Right ventricle myocardium superior (tissue), 1 donor: ENCODE results near the gene HIPK1. TPM values are rescaled to one million over a fixed set of nuclear protein-coding genes. Genes with fewer than 3 reads are reported as not detected.
"Not testable (repeated sequence)": the region's sequence is repeated elsewhere in the genome, so short reads cannot be mapped to it uniquely, and the experiment has no call there.

Experiments used
- ATAC-seq: fragments of 200-7000 bp; cut with Tn5 transposase; one replicate; pipeline ENCODE4 v1.9.1; 2020; ENCODE audit warnings: mild to moderate bottlenecking; ENCODE audit not compliant: poor library complexity
- DNase-seq: peaks from one replicate; pipeline ENCODE4 v3.0.0-alpha.2; 2020
- intact Hi-C: fragments of 100-400 bp; cut with DNase I; formaldehyde crosslinking; loops from one replicate; pipeline ENCODE4 v1.11.2; 2022
- total RNA-seq: library from RNA; stranded (reverse); fragmentation: NEBNext Ultra II Directional; extraction: Animal tissue kit (Norgen Biotek cat#: 25700); gene quantifications from one replicate; pipeline ENCODE4 v1.2.1, GENCODE V29; 2021
- donor health status: DM: no; HTN: yes; CAD: no; lungs with severe emphysema.

The HIPK1 gene
- total RNA-seq, 1 donor from 2014 or later: 52.4 TPM

- intact Hi-C loops: no loop called here
- ATAC-seq (no peak), DNase-seq (no peak)
Measured at GRCh38 chr1:113998361-113998760, 69.2 kb downstream of the HIPK1 start.

DNA sequence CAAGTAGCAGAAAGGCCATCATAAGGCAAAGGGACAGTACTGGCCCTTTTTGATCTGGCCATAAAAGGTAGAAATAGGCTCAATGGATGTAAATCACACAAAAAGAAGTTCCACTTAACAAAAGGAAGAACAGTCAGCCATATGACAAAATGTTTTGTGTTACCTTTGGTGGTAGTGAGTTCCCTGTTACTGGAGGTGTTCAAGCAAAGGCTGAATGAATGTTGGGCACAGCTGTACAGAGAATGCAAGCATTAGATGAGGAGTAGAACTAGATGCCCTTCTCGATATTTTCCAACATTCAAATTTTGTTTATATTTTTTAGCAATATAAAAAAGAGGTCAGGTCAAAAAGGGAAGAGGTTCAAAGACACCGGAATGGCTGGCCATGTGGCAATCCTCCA, 70.1 kb downstream of the HIPK1 start:
- intact Hi-C loops: no loop called here
- ATAC-seq (no peak), DNase-seq (no peak)

DNA sequence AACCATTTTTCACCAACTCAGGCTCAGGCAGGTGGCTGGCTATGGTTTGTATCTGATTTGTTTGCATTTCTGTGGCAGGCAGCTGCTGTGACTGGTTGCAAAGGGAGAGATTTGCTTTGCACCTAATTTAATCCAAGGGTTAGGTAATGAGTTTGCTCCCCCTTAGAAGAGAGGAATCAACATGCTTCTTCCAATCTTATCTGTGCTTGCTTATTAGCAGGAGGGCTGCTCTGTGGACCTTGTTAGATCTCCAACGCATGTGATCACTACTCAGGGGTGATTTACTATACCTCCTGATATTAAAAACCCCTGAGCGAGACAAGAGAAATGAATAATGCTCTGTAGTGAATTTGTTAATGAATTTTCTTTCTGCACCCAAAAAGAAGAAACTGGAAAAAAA, 70.7 kb downstream of the HIPK1 start:
- intact Hi-C loops: no loop called here
- DNase-seq (no peak), ATAC-seq (no peak)

DNA sequence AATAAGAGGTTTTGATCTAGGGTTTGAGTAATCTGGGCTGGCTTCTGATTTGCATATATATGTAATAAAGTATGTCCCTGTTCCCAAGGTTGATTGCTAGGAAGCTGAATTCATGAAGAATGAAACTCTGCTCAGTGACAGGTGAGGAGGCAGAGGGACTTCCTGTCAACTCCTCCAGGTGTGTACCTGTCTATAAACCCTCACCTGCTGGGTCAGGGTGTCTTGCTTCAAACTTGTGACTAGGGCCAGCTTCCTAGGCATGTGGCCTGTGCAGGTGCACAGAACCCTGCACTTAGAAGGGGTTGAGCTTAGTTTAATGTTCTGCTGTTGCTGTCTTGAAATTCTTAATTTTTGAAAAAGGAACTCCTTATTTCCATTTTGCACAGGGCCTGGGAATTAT, 71.3 kb downstream of the HIPK1 start:
- intact Hi-C loops: no loop called here
- ATAC-seq (no peak), DNase-seq (no peak)

DNA sequence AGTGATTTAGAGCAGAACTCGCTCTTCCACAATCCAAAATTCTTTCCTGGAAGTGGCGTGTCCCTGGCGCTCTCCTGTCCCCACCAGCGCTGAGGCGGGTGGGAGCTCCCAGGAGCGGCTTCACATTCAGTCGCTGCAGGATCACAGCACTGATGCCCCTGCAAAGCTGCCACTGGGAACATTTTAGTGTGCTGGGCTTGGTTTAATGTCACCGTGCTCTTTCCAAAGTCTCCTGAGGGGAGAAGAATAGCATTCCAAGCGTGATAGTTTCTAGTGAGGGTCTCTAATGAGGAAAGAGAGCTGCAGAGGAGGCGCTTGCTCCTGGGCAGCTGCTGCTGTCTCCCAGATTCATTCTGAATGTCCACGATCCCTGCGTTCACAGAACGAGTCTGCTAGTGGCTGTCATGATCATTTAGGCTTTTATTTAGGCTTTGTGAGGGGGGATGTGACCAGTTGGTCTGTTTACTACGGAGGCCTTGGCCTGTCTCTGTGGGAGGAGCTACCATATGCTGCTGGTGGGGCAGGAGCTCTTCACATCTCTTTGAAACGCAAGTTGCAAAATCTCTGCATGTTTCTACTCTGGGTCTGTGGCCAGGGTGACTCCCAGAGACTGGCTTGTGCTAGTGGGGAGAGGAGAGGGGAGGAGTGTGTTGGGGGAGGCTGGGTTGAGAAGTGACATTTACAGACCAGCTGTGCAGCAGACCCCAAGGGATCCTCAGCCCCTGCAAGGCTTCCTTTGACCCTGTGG, 73.5 kb downstream of the HIPK1 start:
- ATAC-seq (peak; percentile 74), DNase-seq (no peak)
- intact Hi-C loops: no loop called here

GRCh38 chr1:114003431-114003830, 74.3 kb downstream of the HIPK1 start:
- ATAC-seq (peak; percentile 10), DNase-seq (no peak)
- intact Hi-C loops: no loop called here

- intact Hi-C loops, ATAC-seq, DNase-seq: not testable (repeated sequence)
Measured at GRCh38 chr1:114006825-114007224, 77.7 kb downstream of the HIPK1 start.

DNA sequence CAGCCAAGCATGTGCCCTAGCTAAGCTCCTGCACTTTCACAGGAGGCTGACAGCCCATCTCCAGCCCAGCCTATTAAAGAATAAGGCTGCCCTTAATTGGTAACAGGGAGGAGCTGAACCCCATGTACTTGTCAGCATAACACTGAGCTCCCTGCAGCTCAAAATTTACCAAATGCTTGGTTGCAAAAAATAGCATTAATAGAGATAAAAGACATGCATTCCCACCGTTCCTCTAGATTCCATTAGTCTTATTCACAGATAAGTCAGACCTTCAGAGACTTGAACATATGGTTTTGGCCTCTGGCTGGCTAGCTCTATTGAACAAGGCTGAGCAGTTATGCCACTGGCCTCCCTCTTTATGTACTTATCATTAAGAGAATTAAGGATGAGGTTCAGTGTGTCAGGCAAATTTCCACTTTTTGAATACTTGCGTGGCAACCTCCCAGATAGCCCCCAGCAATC, 79.4 kb downstream of the HIPK1 start:
- intact Hi-C loops: no loop called here
- DNase-seq (no peak), ATAC-seq (no peak)

GRCh38 chr1:114008993-114009392, 79.9 kb downstream of the HIPK1 start:
- DNase-seq (no peak), ATAC-seq (no peak)
- intact Hi-C loops: no loop called here

GRCh38 chr1:114009393-114009792, 80.3 kb downstream of the HIPK1 start:
- ATAC-seq (no peak), DNase-seq (no peak)
- intact Hi-C loops: no loop called here

DNA sequence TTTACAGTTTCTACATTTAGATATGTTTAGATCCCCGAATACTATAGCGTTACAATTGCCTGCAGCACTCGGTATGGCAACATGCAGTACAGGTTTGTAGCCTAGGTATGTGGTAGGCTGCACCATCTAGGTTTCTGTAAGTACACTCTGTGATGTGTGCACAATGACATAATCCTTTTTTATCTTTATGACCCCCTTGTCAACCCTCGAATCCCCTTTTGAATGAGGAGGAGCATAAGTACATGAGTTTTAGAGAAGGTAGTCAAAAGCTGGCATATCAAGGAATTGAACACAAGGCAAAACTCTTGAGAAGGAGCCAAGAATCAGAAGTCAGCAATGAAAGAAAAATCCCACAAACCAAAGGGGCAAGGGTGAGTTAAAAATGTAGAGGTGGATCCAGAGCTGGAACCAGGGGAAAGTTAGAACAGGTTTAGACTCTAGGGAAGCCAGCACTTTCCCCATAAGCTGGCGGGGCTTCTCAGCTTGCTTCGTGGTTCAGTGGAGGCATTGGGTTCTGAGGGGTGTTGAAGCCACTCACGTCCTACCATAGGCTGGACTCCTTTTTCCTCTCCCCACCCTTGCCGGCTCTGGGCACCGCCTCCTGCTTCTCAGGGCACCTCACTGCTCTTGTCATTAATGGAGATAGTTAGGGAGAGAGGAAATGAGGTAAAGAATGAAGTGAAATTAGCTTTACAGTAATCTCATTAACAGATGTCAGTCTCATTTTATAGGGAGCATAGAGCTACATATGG, 81.5 kb downstream of the HIPK1 start:
- intact Hi-C loops: no loop called here
- DNase-seq: no peak
- no peak for ATAC-seq

- intact Hi-C loops: no loop called here
- DNase-seq (no peak), ATAC-seq (no peak)
Measured at GRCh38 chr1:114011796-114012195, 82.7 kb downstream of the HIPK1 start.

DNA sequence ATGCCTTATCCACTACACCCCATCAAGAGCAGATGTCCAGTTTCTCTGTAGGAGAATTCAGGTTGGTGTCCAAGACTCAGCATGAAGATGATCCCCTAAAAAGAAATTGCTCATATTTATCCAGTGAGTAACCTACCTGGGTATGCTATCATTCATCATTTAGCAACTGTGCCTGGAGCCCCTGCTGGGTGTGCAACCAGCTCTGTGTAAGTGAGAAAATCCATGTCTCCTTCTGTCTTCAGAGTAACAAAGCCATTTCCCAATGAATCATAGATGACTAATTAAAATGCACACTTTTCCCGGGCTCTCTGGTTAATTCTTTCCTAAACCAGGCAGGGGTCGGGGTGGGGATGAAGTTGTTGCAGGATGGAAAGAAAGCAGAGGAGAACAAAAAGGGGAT, 86.0 kb downstream of the HIPK1 start:
- intact Hi-C loops: no loop called here
- DNase-seq (no peak), ATAC-seq (no peak)

DNA sequence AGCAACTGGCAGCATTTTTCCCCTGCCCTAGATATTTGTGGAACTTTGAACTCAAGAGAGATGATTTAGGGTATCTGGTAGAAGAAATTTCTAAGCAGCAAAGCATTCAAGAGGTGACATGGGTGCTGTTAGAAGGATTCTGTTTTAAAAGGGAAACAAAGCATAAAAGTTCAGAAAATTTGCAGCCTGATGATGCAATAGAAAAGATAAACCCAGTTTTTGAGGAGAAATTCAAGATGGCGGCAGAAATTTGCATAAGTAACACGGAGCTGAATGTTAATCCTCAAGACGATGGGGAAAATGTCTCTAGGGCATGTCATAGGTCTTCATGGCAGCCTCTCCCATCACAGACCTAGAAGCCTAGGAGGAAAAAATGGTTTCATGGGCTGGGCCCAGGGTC, 90.6 kb downstream of the HIPK1 start:
- ATAC-seq, intact Hi-C loops, DNase-seq: not testable (repeated sequence)

DNA sequence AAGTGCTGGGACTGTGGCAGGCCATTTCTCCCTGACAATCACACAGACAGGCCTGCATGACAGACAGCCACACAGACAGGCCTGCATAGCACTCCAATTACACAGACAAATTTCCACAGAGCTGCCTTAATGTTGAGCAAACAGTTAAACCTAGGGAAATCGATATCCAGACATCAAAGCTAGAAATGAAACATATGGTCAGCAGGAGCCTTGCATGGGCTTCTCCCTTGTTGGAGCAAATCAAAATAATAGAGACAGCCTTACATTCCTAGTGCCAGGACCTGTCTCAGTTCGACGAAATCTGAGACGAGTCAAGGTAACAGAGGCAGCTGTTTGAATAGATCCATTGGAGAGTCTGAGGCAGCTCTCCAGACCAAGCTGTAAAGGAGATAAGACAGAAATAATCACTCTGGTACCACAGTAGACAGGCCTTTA, 92.6 kb downstream of the HIPK1 start:
- DNase-seq: no peak
- ATAC-seq: no peak
- intact Hi-C loops: no loop called here

GRCh38 chr1:114022877-114023276, 93.8 kb downstream of the HIPK1 start:
- intact Hi-C loops: no loop called here
- ATAC-seq (no peak), DNase-seq (no peak)

DNA sequence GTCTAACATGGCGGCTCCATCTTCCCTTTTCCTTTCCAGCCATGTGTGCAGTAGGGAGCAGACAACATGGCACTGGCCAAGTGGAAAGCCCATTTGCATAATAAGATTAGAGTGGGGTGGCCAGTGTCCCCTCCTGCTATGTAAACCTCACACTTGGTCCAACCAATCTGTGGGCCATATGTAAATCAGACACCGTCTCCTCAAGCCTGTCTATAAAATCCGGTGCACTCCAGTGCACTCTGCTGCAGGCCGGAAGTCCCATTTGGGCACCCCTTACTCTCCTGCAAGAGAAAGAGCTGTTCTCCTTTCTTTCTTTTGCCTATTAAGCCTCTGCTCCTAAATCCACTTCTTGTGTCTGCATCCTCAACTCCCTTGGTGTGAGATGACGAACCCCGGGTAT, 94.3 kb downstream of the HIPK1 start:
- intact Hi-C loops: no loop called here
- ATAC-seq: no peak

GRCh38 chr1:114024049-114024448, 94.9 kb downstream of the HIPK1 start:
- DNase-seq: no peak
- no peak for ATAC-seq
- intact Hi-C loops: no loop called here

More for the DNA sequence above, 94.3 kb downstream of the HIPK1 start:
- DNase-seq: no peak

GRCh38 chr1:114025609-114026401, 96.7 kb downstream of the HIPK1 start:
- intact Hi-C loops: no loop called here
- DNase-seq: no peak
- ATAC-seq: no peak
